Trophoblast cell (in vitro differentiated cells and primary cell): ENCODE measurements around the gene DNAI7.

ENCODE experiments used
- DNase-seq, 2 donors: peaks; one replicate each; pipeline ENCODE4 v3.0.0-alpha.2; 2016
- H2AFZ ChIP-seq: 2 replicates; pipeline ENCODE4 v1.6.1; 2013; ENCODE audit warnings: low read length, moderate library complexity, mild to moderate bottlenecking; ENCODE audit not compliant: insufficient read depth, poor library complexity
- H2AK5ac ChIP-seq: 2 replicates; pipeline ENCODE4 v1.6.1; 2013; ENCODE audit warnings: mild to moderate bottlenecking, low read length
- H2BK120ac ChIP-seq: 2 replicates; pipeline ENCODE4 v1.6.1; 2013; ENCODE audit warnings: low read length, mild to moderate bottlenecking, moderate library complexity; ENCODE audit not compliant: insufficient read depth, poor library complexity
- H2BK12ac ChIP-seq: 2 replicates; pipeline ENCODE4 v1.6.1; 2013; ENCODE audit warnings: mild to moderate bottlenecking, low read length, moderate library complexity
- H2BK5ac ChIP-seq: 2 replicates; pipeline ENCODE4 v1.6.1; 2013; ENCODE audit warnings: low read length, low read depth, moderate library complexity, mild to moderate bottlenecking; ENCODE audit not compliant: poor library complexity
- H3K14ac ChIP-seq: 2 replicates; pipeline ENCODE4 v1.6.1; 2013; ENCODE audit warnings: mild to moderate bottlenecking, low read length
- H3K18ac ChIP-seq: 2 replicates; pipeline ENCODE4 v1.6.1; 2013; ENCODE audit warnings: mild to moderate bottlenecking, low read length
- H3K23ac ChIP-seq: 2 replicates; pipeline ENCODE4 v1.6.1; 2013; ENCODE audit warnings: low read length
- H3K27ac ChIP-seq: 2 replicates; pipeline ENCODE4 v1.5.1; 2013; ENCODE audit warnings: low read depth, mild to moderate bottlenecking, inconsistent platforms, low read length, moderate library complexity
- H3K27me3 ChIP-seq: 2 replicates; pipeline ENCODE4 v1.6.1; 2013; ENCODE audit warnings: inconsistent platforms, mild to moderate bottlenecking, low read length, moderate library complexity; ENCODE audit not compliant: insufficient read depth
- H3K36me3 ChIP-seq, 2 experiments: 1 replicate in 1 of 2; 2 replicates in 1 of 2; pipeline ENCODE4 v1.6.1; 2013; ENCODE audit warnings: low read length in 2 of 2, mild to moderate bottlenecking in 2 of 2, moderate library complexity in 1 of 2; ENCODE audit not compliant: insufficient read depth in 2 of 2, control insufficient read depth in 1 of 2
- H3K4ac ChIP-seq: 2 replicates; pipeline ENCODE4 v1.6.1; 2013; ENCODE audit warnings: low read depth, mild to moderate bottlenecking, low read length, moderate library complexity
- H3K4me1 ChIP-seq, 2 experiments: 1 replicate in 1 of 2; 2 replicates in 1 of 2; pipeline ENCODE4 v1.6.1; 2013; ENCODE audit warnings: low read length in 2 of 2, mild to moderate bottlenecking in 2 of 2, moderate library complexity in 1 of 2; ENCODE audit not compliant: insufficient read depth in 2 of 2, control insufficient read depth in 1 of 2
- H3K4me2 ChIP-seq: 2 replicates; pipeline ENCODE4 v1.6.1; 2013; ENCODE audit warnings: inconsistent platforms, mild to moderate bottlenecking, low read length, moderate library complexity
- H3K4me3 ChIP-seq: 2 replicates; pipeline ENCODE4 v1.5.1; 2013; ENCODE audit warnings: mild to moderate bottlenecking, low read depth, low read length, inconsistent platforms
- H3K79me1 ChIP-seq: one replicate; pipeline ENCODE4 v1.6.1; 2013; ENCODE audit warnings: low read length
- H3K79me2 ChIP-seq: 2 replicates; pipeline ENCODE4 v1.6.1; 2013; ENCODE audit warnings: low read length, mild to moderate bottlenecking; ENCODE audit not compliant: control insufficient read depth, insufficient read depth, poor library complexity
- H3K9ac ChIP-seq: 2 replicates; pipeline ENCODE4 v1.6.1; 2013; ENCODE audit warnings: mild to moderate bottlenecking, low read length
- H3K9me3 ChIP-seq: 2 replicates; pipeline ENCODE4 v1.6.1; 2013; ENCODE audit warnings: low read depth, mild to moderate bottlenecking, control low read depth, inconsistent platforms, low read length; ENCODE audit not compliant: insufficient read depth
- H4K12ac ChIP-seq: 2 replicates; pipeline ENCODE4 v1.6.1; 2013; ENCODE audit warnings: low read depth, mild to moderate bottlenecking, low read length, moderate library complexity
- H4K8ac ChIP-seq: 2 replicates; pipeline ENCODE4 v1.6.1; 2013; ENCODE audit warnings: low read depth, mild to moderate bottlenecking, low read length, moderate library complexity
- H4K91ac ChIP-seq: one replicate; pipeline ENCODE4 v1.6.1; 2013; ENCODE audit warnings: low read depth, mild to moderate bottlenecking, low read length, moderate library complexity
- WGBS: extraction: QIAGEN DNeasy Blood & Tissue Kit; methylation state at CpG from one replicate; pipeline ENCODE4 v1.1.7; 2013; ENCODE audit warnings: missing lambda C conversion rate; ENCODE audit not compliant: insufficient read length, insufficient coverage; ENCODE audit errors: extremely low coverage; 5-methylcytosine and 5-hydroxymethylcytosine counted together

The DNAI7 gene

DNA sequence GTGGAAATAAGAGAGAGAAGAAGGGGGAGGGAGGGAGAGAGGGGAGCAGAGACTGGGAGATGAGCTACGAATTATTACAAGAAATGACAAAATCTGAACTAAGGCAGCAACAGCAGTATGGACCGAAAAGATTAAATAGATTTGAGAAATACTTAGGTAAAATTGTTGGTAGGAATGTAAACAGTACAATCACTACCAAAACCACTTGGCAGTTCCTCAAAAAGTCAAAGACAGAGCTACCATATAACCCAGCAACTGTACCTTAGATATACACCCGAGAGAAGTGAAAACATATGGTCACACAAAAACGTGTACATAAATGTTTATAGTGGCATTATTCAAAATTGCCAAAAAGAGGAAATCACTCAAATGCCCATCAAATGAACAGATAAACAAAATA, 41.7 kb upstream of the DNAI7 start:
- H3K4me1 ChIP-seq = no peaks in the 10 kb centered on the region
- no peak overlapping the region for H3K27ac ChIP-seq
- H4K12ac ChIP-seq = no peak overlapping the region
- H3K79me2 ChIP-seq = no peaks in the 10 kb centered on the region
- no peak overlapping the region for H4K8ac ChIP-seq
- no peak overlapping the region for H3K18ac ChIP-seq
- no peak overlapping the region for H3K4me2 ChIP-seq
- no peak overlapping the region for H4K91ac ChIP-seq
- no peak overlapping the region for H3K4ac ChIP-seq
- no peak overlapping the region for H3K23ac ChIP-seq
- no peak overlapping the region for H3K9ac ChIP-seq
- no peaks in the 10 kb centered on the region for H3K9me3 ChIP-seq
- no peak overlapping the region for H2BK5ac ChIP-seq
- H3K14ac ChIP-seq = no peak overlapping the region
- no peaks in the 10 kb centered on the region for H3K27me3 ChIP-seq
- no peak for DNase-seq
- H2BK120ac ChIP-seq = no peak overlapping the region
- H3K36me3 ChIP-seq = peaks cover 3 to 10% of the 10 kb centered on the region in 2 experiments
- WGBS = no CpG with 5 or more reads among the region's 4 CpGs
- H2BK12ac ChIP-seq = no peak overlapping the region
- no peaks in the 10 kb centered on the region for H3K79me1 ChIP-seq
- H3K4me3 ChIP-seq = no peak overlapping the region
- H2AK5ac ChIP-seq = no peak overlapping the region
- no peak overlapping the region for H2AFZ ChIP-seq

DNA sequence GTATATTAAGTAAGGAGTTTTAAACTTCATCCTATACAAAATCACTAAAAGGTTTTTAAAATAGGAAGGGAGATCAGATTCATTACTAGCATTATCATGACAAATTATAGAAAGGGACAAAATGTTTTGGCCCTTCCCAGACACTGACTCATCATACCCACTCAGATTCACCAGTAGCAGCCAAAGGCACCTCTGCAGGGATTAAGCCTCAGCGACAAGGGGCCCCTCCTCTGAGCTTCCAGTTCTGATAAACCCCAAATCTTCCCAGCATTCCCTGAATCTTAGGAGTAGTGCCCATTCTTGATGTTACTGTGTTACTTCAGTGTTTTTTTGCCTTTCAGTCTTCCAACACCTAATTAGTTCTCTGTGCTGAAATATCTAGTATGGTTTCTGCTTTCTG, 41.2 kb upstream of the DNAI7 start:
- H2BK12ac ChIP-seq = no peak overlapping the region
- no peak overlapping the region for H3K9ac ChIP-seq
- no peaks in the 10 kb centered on the region for H3K9me3 ChIP-seq
- no peak for DNase-seq
- H3K27ac ChIP-seq = no peak overlapping the region
- H2BK5ac ChIP-seq = no peak overlapping the region
- no peak overlapping the region for H3K4ac ChIP-seq
- no peak overlapping the region for H3K18ac ChIP-seq
- no peak overlapping the region for H4K91ac ChIP-seq
- no peaks in the 10 kb centered on the region for H3K79me2 ChIP-seq
- H3K4me1 ChIP-seq = no peaks in the 10 kb centered on the region
- no peak overlapping the region for H2AK5ac ChIP-seq
- no peaks in the 10 kb centered on the region for H3K27me3 ChIP-seq
- H4K8ac ChIP-seq = no peak overlapping the region
- no peak overlapping the region for H2BK120ac ChIP-seq
- peaks cover 3 to 10% of the 10 kb centered on the region in 2 experiments for H3K36me3 ChIP-seq
- H3K4me3 ChIP-seq = no peak overlapping the region
- H3K23ac ChIP-seq = no peak overlapping the region
- no CpG with 5 or more reads among the region's 1 CpG for WGBS
- H3K4me2 ChIP-seq = no peak overlapping the region
- no peak overlapping the region for H4K12ac ChIP-seq
- no peak overlapping the region for H2AFZ ChIP-seq
- H3K14ac ChIP-seq = no peak overlapping the region
- H3K79me1 ChIP-seq = no peaks in the 10 kb centered on the region

DNA sequence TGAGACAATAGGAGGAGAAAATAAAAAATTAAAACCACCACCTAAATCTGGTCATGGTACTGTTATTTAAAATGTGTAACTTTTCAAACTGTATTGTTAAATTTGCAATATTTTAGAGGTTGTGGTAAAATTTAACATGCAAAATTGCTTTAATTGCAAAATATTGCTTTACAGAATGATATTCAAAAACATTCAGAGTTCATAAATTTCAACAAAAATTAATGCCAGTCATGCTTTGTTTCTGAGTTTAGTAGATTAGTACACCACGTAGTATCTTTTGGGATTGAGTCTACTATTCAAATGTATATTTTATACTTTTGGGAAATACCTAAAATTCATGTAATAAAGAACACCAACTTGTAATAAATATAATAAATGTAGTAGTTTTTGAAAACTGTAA, 18.4 kb upstream of the DNAI7 start:
- Histone ChIP-seq H2AK5ac (no peak overlapping the region), H3K4me3 (no peak overlapping the region), H3K27me3 (no peaks in the 10 kb centered on the region), H2BK5ac (no peak overlapping the region), H2BK120ac (no peak overlapping the region), H3K9me3 (no peaks in the 10 kb centered on the region), H3K79me2 (no peaks in the 10 kb centered on the region), H3K4me1 (no peaks in the 10 kb centered on the region), H4K91ac (no peak overlapping the region), H3K9ac (no peak overlapping the region), H3K23ac (no peak overlapping the region), H2AFZ (no peak overlapping the region), H3K36me3 (peaks cover 3 to 5% of the 10 kb centered on the region in 2 experiments), H3K14ac (no peak overlapping the region), H3K4me2 (no peak overlapping the region), H3K4ac (no peak overlapping the region), H3K18ac (no peak overlapping the region), H4K12ac (no peak overlapping the region), H3K79me1 (no peaks in the 10 kb centered on the region), H3K27ac (no peak overlapping the region), H4K8ac (no peak overlapping the region), H2BK12ac (no peak overlapping the region)
- no peak for DNase-seq
- no CpG with 5 or more reads among the region's 1 CpG for WGBS

DNA sequence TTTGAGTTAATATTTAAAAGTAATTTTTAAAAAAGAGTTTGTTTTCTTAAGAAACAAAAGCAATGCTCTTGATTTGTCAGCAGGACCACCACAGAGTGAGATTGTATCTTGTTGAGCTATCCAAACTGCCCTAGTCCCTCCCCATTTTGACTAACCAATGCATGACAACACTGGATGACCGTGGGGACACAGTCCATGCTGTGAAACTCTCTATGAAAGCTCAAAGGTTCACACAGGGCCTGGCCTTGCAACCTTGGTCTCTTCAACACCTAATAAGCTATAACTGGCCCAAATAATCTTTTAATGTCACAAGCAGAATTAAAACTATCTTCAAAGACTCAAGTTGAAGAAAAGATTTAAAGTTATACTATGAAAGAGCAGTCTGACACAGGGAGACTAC, 13.6 kb upstream of the DNAI7 start:
- no peaks in the 10 kb centered on the region for H3K9me3 ChIP-seq
- H2BK120ac ChIP-seq = no peak overlapping the region
- H3K4me2 ChIP-seq = no peak overlapping the region
- no peak overlapping the region for H3K18ac ChIP-seq
- H4K12ac ChIP-seq = no peak overlapping the region
- H3K4ac ChIP-seq = no peak overlapping the region
- H4K8ac ChIP-seq = no peak overlapping the region
- no peak overlapping the region for H3K23ac ChIP-seq
- no peaks in the 10 kb centered on the region for H3K79me2 ChIP-seq
- WGBS = no CpG with 5 or more reads among the region's 1 CpG
- no peak for DNase-seq
- H3K4me1 ChIP-seq = no peaks in the 10 kb centered on the region
- no peak overlapping the region for H2AFZ ChIP-seq
- H3K27ac ChIP-seq = no peak overlapping the region
- H3K14ac ChIP-seq = no peak overlapping the region
- peaks cover 4 to 6% of the 10 kb centered on the region in 2 experiments for H3K36me3 ChIP-seq
- no peaks in the 10 kb centered on the region for H3K79me1 ChIP-seq
- no peaks in the 10 kb centered on the region for H3K27me3 ChIP-seq
- H2BK12ac ChIP-seq = no peak overlapping the region
- no peak overlapping the region for H2BK5ac ChIP-seq
- H3K4me3 ChIP-seq = no peak overlapping the region
- H3K9ac ChIP-seq = no peak overlapping the region
- H2AK5ac ChIP-seq = no peak overlapping the region
- H4K91ac ChIP-seq = no peak overlapping the region
